AG04450 (cell line): ENCODE data around the gene IMP4. TPM values are rescaled to one million over a fixed set of nuclear protein-coding genes. Genes with fewer than 3 reads are reported as not detected.
A peak's percentile ranks its signal among the peaks of the same experiment; 100 is the strongest.

ENCODE experiments used
- CTCF ChIA-PET: fragments of 300-600, 350-600 bp; formaldehyde crosslinking; extraction: SDS; loops from one replicate; lab custom pipeline; 2022; ENCODE audit warnings: antibody characterized with exemption, inconsistent platforms; lab: Charles Lee
- POLR2A ChIA-PET: fragments of 350-600 bp; formaldehyde crosslinking; extraction: SDS; loops from one replicate; lab custom pipeline; 2021; ENCODE audit warnings: antibody characterized with exemption, inconsistent platforms; lab: Yijun Ruan, JAX
- DNase-seq: peaks from one replicate; pipeline ENCODE4 v3.0.0-alpha.2; 2011; ENCODE audit warnings: low read depth, low spot score
- H3K27ac ChIP-seq: one replicate; pipeline ENCODE4 v1.5.1; 2012; ENCODE audit warnings: low read depth, low read length, control low read depth
- H3K27me3 ChIP-seq: one replicate; pipeline ENCODE4 v1.6.0; 2012; ENCODE audit warnings: low read length; ENCODE audit not compliant: control insufficient read depth, insufficient read depth
- H3K4me3 ChIP-seq: 2 replicates; pipeline ENCODE4 v1.5.1; 2011; ENCODE audit warnings: mild to moderate bottlenecking, low read depth, low read length, control low read depth
- H3K9me3 ChIP-seq: 2 replicates; pipeline ENCODE4 v1.5.1; 2012; ENCODE audit warnings: low read length; ENCODE audit not compliant: control insufficient read depth, insufficient read depth
- CTCF ChIP-seq: IDR thresholded peaks from 2 replicates; pipeline ENCODE4 v1.5.1; 2011; ENCODE audit warnings: low read depth, low read length, control low read depth, inconsistent platforms
- polyA plus RNA-seq: library from polyadenylated mRNA; depleted of rRNA; stranded (reverse); fragments of >200 nt; gene quantifications from 2 replicates; pipeline ENCODE4 v1.2.3, GENCODE V29; 2011

IMP4 gene
- polyA plus RNA-seq, 1 experiment: 51.0 TPM

DNA sequence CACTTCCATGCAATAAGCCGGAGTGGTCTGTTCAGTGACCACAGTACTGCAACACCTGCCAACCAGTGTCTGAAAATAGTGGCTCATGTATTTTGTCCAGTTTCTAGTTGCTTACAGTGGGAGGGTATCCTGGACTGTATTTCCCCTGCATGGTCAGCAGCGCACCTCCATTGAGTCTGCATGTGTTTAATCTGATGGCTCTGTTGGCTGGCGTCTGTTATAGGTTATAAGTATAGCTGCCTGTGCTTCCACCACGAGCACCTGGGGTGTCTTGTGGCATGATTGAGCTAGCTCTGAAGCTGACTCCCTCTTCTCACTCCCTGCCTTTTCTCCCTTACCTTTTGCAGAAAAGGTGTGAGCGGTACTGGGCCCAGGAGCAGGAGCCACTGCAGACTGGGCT is 26.1 kb downstream of the IMP4 start:
- no peaks in the 10 kb centered on the region for H3K27me3 ChIP-seq
- H3K4me3 ChIP-seq: no peak overlapping the region
- H3K9me3 ChIP-seq: peaks cover 3% of the 10 kb centered on the region
- ChIA-PET POLR2A (interaction anchor here (0.6 kb wide), 1 partner anchor 444 kb away, joined by 10 read pairs; no protein-coding TSS in a partner anchor), CTCF (interaction anchor here (1.1 kb wide), 1 partner anchor 15 kb away, joined by 3 read pairs; no protein-coding TSS in a partner anchor)
- no peak for DNase-seq
- no peak overlapping the region for H3K27ac ChIP-seq
- TF ChIP-seq CTCF: no peak

- no peak for TF ChIP-seq CTCF
- CTCF ChIA-PET: no interaction called here
- POLR2A ChIA-PET: no interaction called here
- H3K9me3 ChIP-seq: peaks cover 3% of the 10 kb centered on the region
- H3K27me3 ChIP-seq: no peaks in the 10 kb centered on the region
- no peak overlapping the region for H3K27ac ChIP-seq
- H3K4me3 ChIP-seq: no peak overlapping the region
- DNase-seq: no peak
Measured at GRCh38 chr2:130369311-130369964, 26.7 kb downstream of the IMP4 start.

DNA sequence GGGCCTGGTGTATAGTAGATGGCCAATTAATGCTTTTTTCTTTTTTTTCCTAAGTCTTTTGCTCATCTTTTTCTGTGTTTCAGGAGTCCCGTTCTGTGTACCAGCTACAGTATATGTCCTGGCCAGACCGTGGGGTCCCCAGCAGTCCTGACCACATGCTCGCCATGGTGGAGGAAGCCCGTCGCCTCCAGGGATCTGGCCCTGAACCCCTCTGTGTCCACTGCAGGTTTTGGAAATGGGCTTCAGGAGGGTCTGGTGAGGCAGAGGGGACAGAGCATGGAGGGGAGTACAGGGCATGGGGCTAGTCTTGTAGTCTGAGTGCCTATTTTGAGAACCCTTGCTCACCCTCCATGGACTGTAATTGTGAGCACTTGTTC is 27.3 kb downstream of the IMP4 start:
- Histone ChIP-seq H3K27ac (no peak overlapping the region), H3K4me3 (no peak overlapping the region), H3K9me3 (peaks cover 3% of the 10 kb centered on the region), H3K27me3 (no peaks in the 10 kb centered on the region)
- DNase-seq: no peak
- no peak for TF ChIP-seq CTCF
- CTCF ChIA-PET: no interaction called here
- POLR2A ChIA-PET: no interaction called here

DNA sequence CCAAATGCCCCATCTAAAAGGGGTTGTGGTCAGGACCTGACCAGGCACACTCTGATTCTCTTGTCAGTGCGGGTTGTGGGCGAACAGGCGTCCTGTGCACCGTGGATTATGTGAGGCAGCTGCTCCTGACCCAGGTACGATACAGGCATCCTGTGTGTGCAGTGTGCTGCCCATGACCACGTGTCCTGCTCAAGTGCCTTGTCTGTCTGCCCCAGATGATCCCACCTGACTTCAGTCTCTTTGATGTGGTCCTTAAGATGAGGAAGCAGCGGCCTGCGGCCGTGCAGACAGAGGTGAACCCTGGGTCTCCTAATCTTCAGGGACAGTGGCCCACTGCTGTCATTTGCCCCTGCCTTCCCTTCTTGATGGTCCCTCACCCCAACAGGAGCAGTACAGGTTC is 27.8 kb downstream of the IMP4 start:
- Histone ChIP-seq H3K27me3 (no peaks in the 10 kb centered on the region), H3K4me3 (no peak overlapping the region), H3K27ac (no peak overlapping the region), H3K9me3 (peaks cover 3% of the 10 kb centered on the region)
- TF ChIP-seq CTCF: no peak
- ChIA-PET CTCF (interaction anchor here (1.0 kb wide), 1 partner anchor 14 kb away, joined by 3 read pairs; no protein-coding TSS in a partner anchor), POLR2A (no interaction called here)
- no peak for DNase-seq

DNA sequence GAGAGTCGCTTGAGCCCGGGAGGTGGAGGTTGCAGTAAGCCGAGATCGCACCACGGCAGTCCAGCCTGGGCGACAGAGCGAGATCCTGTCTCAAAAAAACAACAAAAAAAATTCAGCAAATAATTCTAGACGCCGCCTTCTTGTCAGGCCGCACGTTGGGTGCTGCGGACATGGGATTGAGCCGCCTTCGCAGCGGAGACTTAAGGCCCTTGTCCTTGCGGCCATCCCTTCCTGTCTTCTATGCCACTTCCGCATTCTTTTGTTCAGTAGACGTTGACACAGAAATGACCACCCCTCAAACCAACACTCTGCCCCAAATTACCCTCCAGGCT is 29.0 kb downstream of the IMP4 start:
- Histone ChIP-seq H3K27me3 (no peaks in the 10 kb centered on the region), H3K9me3 (peaks cover 3% of the 10 kb centered on the region), H3K4me3 (peak overlapping the region; percentile 89), H3K27ac (peak overlapping the region; percentile 31)
- POLR2A ChIA-PET: no interaction called here
- TF ChIP-seq CTCF: no peak
- DNase-seq: no peak
- CTCF ChIA-PET: interaction anchor here (0.7 kb wide), 1 partner anchor 12 kb away, joined by 4 read pairs; no protein-coding TSS in a partner anchor
